ENCODE results near the gene GUCY2C.

The GUCY2C gene

DNA sequence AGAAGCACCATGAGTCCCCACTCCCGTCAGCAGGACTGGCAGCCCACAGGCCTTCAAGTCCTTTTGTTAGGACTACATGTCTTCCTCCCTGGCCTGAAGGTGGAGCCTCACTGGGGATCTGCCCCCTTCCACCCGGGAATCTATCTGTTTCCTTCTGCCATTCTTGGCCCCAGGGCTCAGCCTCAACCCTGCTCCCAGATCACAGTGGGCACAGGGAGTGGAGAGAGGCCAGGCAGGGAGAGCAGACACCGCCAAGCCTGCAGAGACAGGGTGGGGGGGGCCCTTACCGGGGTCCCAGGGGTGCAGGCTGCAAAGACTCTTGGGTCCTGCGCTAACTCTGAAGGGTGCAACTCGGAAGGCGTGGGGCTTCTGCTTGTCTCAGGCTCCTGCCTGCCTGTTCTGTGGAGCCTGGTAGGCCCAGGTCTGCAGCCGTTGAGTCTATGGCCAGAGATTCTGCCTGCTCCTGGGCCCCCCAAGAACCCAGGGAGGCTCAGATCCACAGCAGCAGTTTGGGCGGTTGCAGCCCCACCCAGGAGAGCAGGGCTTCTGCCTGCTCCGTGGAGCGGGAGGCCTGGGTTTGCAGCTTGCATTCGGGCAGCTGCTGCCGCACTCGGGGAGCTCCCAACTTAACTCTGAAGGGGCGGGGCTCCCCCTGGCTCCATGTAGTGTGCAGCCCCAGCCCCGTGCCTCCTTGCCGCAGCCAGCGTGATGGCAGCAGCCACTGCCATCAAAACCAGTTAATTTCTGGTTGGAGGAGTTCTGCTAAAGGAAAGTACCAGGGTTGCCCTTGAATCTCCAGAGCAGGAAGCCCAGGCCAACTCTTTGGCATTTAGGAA, 107.0 kb downstream of the GUCY2C start (continued):
- TF ChIP-seq, protein P1, sequence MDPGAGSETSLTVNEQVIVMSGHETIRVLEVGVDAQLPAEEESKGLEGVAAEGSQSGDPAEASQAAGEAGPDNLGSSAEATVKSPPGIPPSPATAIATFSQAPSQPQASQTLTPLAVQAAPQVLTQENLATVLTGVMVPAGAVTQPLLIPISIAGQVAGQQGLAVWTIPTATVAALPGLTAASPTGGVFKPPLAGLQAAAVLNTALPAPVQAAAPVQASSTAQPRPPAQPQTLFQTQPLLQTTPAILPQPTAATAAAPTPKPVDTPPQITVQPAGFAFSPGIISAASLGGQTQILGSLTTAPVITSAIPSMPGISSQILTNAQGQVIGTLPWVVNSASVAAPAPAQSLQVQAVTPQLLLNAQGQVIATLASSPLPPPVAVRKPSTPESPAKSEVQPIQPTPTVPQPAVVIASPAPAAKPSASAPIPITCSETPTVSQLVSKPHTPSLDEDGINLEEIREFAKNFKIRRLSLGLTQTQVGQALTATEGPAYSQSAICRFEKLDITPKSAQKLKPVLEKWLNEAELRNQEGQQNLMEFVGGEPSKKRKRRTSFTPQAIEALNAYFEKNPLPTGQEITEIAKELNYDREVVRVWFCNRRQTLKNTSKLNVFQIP (CRISPR knock-in tag; IDR thresholded peaks at IDR 0.05; ENCODE audit: borderline replicate concordance, low read depth) = no peak

DNA sequence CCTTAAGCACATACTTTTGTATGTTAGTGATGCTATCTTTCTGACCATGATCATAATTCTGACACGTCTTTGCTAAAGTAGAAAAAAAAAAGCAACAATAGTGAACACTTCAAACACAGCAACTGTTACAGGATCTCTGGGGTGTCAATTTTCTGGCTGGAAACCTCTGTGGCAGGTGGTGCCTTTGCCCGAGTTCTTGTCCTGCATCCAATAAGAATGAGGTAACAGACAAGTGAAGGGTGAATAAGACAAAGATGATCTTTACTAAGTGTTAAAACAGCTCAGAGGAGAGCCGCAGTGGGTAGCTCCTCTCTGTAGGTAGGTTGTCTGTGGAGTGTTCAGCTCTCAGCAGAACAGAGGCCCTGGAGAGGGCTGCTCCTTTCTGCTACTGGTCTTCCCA, 107.8 kb downstream of the GUCY2C start:
- no peak for ATAC-seq
- TF ChIP-seq, protein P2, sequence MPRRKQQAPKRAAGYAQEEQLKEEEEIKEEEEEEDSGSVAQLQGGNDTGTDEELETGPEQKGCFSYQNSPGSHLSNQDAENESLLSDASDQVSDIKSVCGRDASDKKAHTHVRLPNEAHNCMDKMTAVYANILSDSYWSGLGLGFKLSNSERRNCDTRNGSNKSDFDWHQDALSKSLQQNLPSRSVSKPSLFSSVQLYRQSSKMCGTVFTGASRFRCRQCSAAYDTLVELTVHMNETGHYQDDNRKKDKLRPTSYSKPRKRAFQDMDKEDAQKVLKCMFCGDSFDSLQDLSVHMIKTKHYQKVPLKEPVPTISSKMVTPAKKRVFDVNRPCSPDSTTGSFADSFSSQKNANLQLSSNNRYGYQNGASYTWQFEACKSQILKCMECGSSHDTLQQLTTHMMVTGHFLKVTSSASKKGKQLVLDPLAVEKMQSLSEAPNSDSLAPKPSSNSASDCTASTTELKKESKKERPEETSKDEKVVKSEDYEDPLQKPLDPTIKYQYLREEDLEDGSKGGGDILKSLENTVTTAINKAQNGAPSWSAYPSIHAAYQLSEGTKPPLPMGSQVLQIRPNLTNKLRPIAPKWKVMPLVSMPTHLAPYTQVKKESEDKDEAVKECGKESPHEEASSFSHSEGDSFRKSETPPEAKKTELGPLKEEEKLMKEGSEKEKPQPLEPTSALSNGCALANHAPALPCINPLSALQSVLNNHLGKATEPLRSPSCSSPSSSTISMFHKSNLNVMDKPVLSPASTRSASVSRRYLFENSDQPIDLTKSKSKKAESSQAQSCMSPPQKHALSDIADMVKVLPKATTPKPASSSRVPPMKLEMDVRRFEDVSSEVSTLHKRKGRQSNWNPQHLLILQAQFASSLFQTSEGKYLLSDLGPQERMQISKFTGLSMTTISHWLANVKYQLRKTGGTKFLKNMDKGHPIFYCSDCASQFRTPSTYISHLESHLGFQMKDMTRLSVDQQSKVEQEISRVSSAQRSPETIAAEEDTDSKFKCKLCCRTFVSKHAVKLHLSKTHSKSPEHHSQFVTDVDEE (CRISPR knock-in tag; IDR thresholded peaks at IDR 0.05) = no peak
- TF ChIP-seq ZNF8 (CRISPR knock-in tag; IDR thresholded peaks at IDR 0.05) (no peak), SNAI2 (CRISPR knock-in tag; IDR thresholded peaks at IDR 0.05) (no peak), ESRRG (CRISPR knock-in tag; IDR thresholded peaks at IDR 0.05) (no peak), PPARA (CRISPR knock-in tag; IDR thresholded peaks at IDR 0.05; ENCODE audit: borderline replicate concordance) (no peak), ZC3H10 (CRISPR knock-in tag; IDR thresholded peaks at IDR 0.05) (no peak), ZFP30 (CRISPR knock-in tag; IDR thresholded peaks at IDR 0.05) (no peak), RARB (CRISPR knock-in tag; IDR thresholded peaks at IDR 0.05) (no peak), GLIS3 (CRISPR knock-in tag; IDR thresholded peaks at IDR 0.05) (no peak), ISL1 (CRISPR knock-in tag; IDR thresholded peaks at IDR 0.05) (no peak), TCF4 (CRISPR knock-in tag; IDR thresholded peaks at IDR 0.05; ENCODE audit: borderline replicate concordance) (no peak), ZFP3 (CRISPR knock-in tag; IDR thresholded peaks at IDR 0.05) (no peak)
- TF ChIP-seq, protein P3, sequence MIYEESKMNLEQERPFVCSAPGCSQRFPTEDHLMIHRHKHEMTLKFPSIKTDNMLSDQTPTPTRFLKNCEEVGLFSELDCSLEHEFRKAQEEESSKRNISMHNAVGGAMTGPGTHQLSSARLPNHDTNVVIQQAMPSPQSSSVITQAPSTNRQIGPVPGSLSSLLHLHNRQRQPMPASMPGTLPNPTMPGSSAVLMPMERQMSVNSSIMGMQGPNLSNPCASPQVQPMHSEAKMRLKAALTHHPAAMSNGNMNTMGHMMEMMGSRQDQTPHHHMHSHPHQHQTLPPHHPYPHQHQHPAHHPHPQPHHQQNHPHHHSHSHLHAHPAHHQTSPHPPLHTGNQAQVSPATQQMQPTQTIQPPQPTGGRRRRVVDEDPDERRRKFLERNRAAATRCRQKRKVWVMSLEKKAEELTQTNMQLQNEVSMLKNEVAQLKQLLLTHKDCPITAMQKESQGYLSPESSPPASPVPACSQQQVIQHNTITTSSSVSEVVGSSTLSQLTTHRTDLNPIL (CRISPR knock-in tag; IDR thresholded peaks at IDR 0.05; ENCODE audit: low read depth) = no peak
- TF ChIP-seq, protein P4, sequence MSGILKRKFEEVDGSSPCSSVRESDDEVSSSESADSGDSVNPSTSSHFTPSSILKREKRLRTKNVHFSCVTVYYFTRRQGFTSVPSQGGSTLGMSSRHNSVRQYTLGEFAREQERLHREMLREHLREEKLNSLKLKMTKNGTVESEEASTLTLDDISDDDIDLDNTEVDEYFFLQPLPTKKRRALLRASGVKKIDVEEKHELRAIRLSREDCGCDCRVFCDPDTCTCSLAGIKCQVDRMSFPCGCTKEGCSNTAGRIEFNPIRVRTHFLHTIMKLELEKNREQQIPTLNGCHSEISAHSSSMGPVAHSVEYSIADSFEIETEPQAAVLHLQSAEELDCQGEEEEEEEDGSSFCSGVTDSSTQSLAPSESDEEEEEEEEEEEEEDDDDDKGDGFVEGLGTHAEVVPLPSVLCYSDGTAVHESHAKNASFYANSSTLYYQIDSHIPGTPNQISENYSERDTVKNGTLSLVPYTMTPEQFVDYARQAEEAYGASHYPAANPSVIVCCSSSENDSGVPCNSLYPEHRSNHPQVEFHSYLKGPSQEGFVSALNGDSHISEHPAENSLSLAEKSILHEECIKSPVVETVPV (CRISPR knock-in tag; IDR thresholded peaks at IDR 0.05) = no peak
- TF ChIP-seq, protein P5, sequence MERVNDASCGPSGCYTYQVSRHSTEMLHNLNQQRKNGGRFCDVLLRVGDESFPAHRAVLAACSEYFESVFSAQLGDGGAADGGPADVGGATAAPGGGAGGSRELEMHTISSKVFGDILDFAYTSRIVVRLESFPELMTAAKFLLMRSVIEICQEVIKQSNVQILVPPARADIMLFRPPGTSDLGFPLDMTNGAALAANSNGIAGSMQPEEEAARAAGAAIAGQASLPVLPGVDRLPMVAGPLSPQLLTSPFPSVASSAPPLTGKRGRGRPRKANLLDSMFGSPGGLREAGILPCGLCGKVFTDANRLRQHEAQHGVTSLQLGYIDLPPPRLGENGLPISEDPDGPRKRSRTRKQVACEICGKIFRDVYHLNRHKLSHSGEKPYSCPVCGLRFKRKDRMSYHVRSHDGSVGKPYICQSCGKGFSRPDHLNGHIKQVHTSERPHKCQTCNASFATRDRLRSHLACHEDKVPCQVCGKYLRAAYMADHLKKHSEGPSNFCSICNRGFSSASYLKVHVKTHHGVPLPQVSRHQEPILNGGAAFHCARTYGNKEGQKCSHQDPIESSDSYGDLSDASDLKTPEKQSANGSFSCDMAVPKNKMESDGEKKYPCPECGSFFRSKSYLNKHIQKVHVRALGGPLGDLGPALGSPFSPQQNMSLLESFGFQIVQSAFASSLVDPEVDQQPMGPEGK (CRISPR knock-in tag; IDR thresholded peaks at IDR 0.05; ENCODE audit: borderline replicate concordance) = no peak
- TF ChIP-seq, protein P1 (CRISPR knock-in tag; IDR thresholded peaks at IDR 0.05; ENCODE audit: borderline replicate concordance, low read depth) = no peak

DNA sequence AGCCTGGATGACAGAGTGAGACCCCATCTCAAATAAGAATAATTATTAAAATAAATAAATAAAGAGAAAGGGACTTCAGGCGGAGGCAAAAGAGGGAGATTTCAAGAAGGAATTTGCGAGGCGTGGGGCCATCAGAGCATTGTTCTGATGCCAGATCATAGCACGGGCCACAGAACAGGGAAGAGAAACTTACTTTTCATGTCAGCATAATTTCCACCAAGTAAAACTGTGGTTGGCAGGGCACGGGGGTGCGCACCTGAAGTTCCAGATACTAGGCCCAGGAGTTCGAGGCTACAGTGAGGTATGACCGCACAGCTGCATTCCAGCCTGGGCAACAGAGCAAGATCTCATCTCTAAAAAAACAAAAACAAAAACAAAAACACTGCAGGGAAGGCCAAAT, 117.8 kb downstream of the GUCY2C start:
- TF ChIP-seq TOX (CRISPR knock-in tag; IDR thresholded peaks at IDR 0.05; ENCODE audit: borderline replicate concordance) (no peak), ARNTL (CRISPR knock-in tag; IDR thresholded peaks at IDR 0.05; ENCODE audit: borderline replicate concordance, low read depth) (no peak), ZFP3 (CRISPR knock-in tag; IDR thresholded peaks at IDR 0.05) (no peak), GLIS3 (CRISPR knock-in tag; IDR thresholded peaks at IDR 0.05) (no peak), ZFP30 (CRISPR knock-in tag; IDR thresholded peaks at IDR 0.05) (no peak), ZC3H10 (CRISPR knock-in tag; IDR thresholded peaks at IDR 0.05) (no peak), OSR1 (CRISPR knock-in tag; IDR thresholded peaks at IDR 0.05) (no peak), PPARA (CRISPR knock-in tag; IDR thresholded peaks at IDR 0.05; ENCODE audit: borderline replicate concordance) (no peak), ZNF70 (CRISPR knock-in tag; IDR thresholded peaks at IDR 0.05) (no peak), RARB (CRISPR knock-in tag; IDR thresholded peaks at IDR 0.05) (no peak), ISL1 (CRISPR knock-in tag; IDR thresholded peaks at IDR 0.05) (no peak), CSDC2 (CRISPR knock-in tag; IDR thresholded peaks at IDR 0.05) (no peak), TCF4 (CRISPR knock-in tag; IDR thresholded peaks at IDR 0.05; ENCODE audit: borderline replicate concordance) (no peak)
- TF ChIP-seq, protein P4 (CRISPR knock-in tag; IDR thresholded peaks at IDR 0.05) = no peak
- TF ChIP-seq, protein P5 (CRISPR knock-in tag; IDR thresholded peaks at IDR 0.05; ENCODE audit: borderline replicate concordance) = no peak
- no peak for ATAC-seq
